Neuronal stem cell (in vitro differentiated cells): ENCODE results near the gene CHST9.

Experiments
- DNase-seq: peaks from one replicate; pipeline ENCODE4 v3.0.0-alpha.2; 2013; ENCODE audit warnings: low spot score
- H2AFZ ChIP-seq: one replicate; pipeline ENCODE4 v1.6.1; 2013; ENCODE audit warnings: mild to moderate bottlenecking, low read length, inconsistent platforms
- H2AK5ac ChIP-seq: 2 replicates; pipeline ENCODE4 v1.6.1; 2013; ENCODE audit warnings: low read depth, mild to moderate bottlenecking, inconsistent platforms, low read length, moderate library complexity, mixed read lengths
- H2BK120ac ChIP-seq: 2 replicates; pipeline ENCODE4 v1.6.1; 2013; ENCODE audit warnings: low read depth, mild to moderate bottlenecking, inconsistent platforms, low read length, moderate library complexity, mixed read lengths
- H2BK12ac ChIP-seq: one replicate; pipeline ENCODE4 v1.6.1; 2013; ENCODE audit warnings: low read length, inconsistent platforms
- H2BK15ac ChIP-seq: 2 replicates; pipeline ENCODE4 v1.6.1; 2013; ENCODE audit warnings: mild to moderate bottlenecking, low read length, inconsistent platforms, mixed read lengths
- H2BK5ac ChIP-seq: one replicate; pipeline ENCODE4 v1.6.1; 2013; ENCODE audit warnings: inconsistent platforms, mild to moderate bottlenecking, low read length, moderate library complexity
- H3K14ac ChIP-seq: one replicate; pipeline ENCODE4 v1.6.1; 2013; ENCODE audit warnings: low read length, inconsistent platforms
- H3K18ac ChIP-seq: 2 replicates; pipeline ENCODE4 v1.6.1; 2013; ENCODE audit warnings: low read length, inconsistent platforms
- H3K23ac ChIP-seq: 2 replicates; pipeline ENCODE4 v1.6.1; 2013; ENCODE audit warnings: low read depth, mild to moderate bottlenecking, mixed read lengths, low read length, inconsistent platforms; ENCODE audit not compliant: poor library complexity
- H3K27ac ChIP-seq: replicated peaks from 3 replicates; pipeline ENCODE4 v1.5.1; 2013; ENCODE audit warnings: low read length, inconsistent platforms
- H3K27me3 ChIP-seq, 3 experiments: 2 replicates each; pipeline ENCODE4 v1.6.1; 2013; ENCODE audit warnings: low read length in 3 of 3, mild to moderate bottlenecking in 2 of 3, inconsistent platforms in 1 of 3, low read depth in 1 of 3, mixed read lengths in 1 of 3, moderate library complexity in 1 of 3; ENCODE audit not compliant: control insufficient read depth in 3 of 3, insufficient read depth in 3 of 3
- H3K36me3 ChIP-seq, 2 donors: replicated peaks in 1 of 2; 2 replicates each; pipeline ENCODE4 v1.6.1; 2013; ENCODE audit warnings: low read length in 2 of 2; ENCODE audit not compliant: control insufficient read depth in 2 of 2, insufficient read depth in 2 of 2
- H3K4ac ChIP-seq: 2 replicates; pipeline ENCODE4 v1.6.1; 2013; ENCODE audit warnings: inconsistent platforms, mild to moderate bottlenecking, low read length, moderate library complexity
- H3K4me1 ChIP-seq, 2 donors: 1 replicate in 1 of 2; 2 replicates in 1 of 2; pipeline ENCODE4 v1.6.1; 2013; ENCODE audit warnings: low read length in 2 of 2, low read depth in 1 of 2; ENCODE audit not compliant: control insufficient read depth in 2 of 2, insufficient read depth in 1 of 2
- H3K4me2 ChIP-seq: one replicate; pipeline ENCODE4 v1.6.1; 2013; ENCODE audit warnings: mild to moderate bottlenecking, low read length, inconsistent platforms; ENCODE audit not compliant: insufficient read depth, poor library complexity, severe bottlenecking
- H3K4me3 ChIP-seq, 2 donors: 2 replicates each; pipeline ENCODE4 v1.5.1; 2013; ENCODE audit warnings: low read length in 2 of 2, mild to moderate bottlenecking in 2 of 2, inconsistent platforms in 1 of 2, moderate library complexity in 1 of 2
- H3K79me1 ChIP-seq: one replicate; pipeline ENCODE4 v1.6.1; 2013; ENCODE audit warnings: low read depth, mild to moderate bottlenecking, inconsistent platforms, low read length, moderate library complexity
- H3K9ac ChIP-seq: one replicate; pipeline ENCODE4 v1.6.1; 2013; ENCODE audit warnings: mild to moderate bottlenecking, low read depth, low read length, inconsistent platforms; ENCODE audit not compliant: poor library complexity
- H3K9me3 ChIP-seq, 2 donors: replicated peaks in 1 of 2; 2 replicates each; pipeline versions ENCODE3 to v1.6.1; 2013; ENCODE audit warnings: low read length in 2 of 2, mild to moderate bottlenecking in 2 of 2, inconsistent platforms in 1 of 2, low read depth in 1 of 2, mixed read lengths in 1 of 2, moderate library complexity in 1 of 2; ENCODE audit not compliant: control insufficient read depth in 2 of 2, insufficient read depth in 1 of 2
- H4K8ac ChIP-seq: one replicate; pipeline ENCODE4 v1.6.1; 2013; ENCODE audit warnings: low read depth, mild to moderate bottlenecking, inconsistent platforms, low read length, moderate library complexity
- H4K91ac ChIP-seq: one replicate; pipeline ENCODE4 v1.6.1; 2013; ENCODE audit warnings: low read length, low read depth, mild to moderate bottlenecking, inconsistent platforms; ENCODE audit not compliant: poor library complexity
- WGBS, 2 donors: extraction: QIAGEN DNeasy Blood & Tissue Kit; methylation state at CpG; one replicate each; pipeline ENCODE4 v1.1.7; 2013; ENCODE audit warnings: missing lambda C conversion rate in 2 of 2, mixed read lengths in 1 of 2; ENCODE audit not compliant: insufficient read length in 2 of 2, insufficient replicate concordance in 1 of 2; ENCODE audit errors: extremely low coverage in 2 of 2; 5-methylcytosine and 5-hydroxymethylcytosine counted together

The CHST9 gene

DNA sequence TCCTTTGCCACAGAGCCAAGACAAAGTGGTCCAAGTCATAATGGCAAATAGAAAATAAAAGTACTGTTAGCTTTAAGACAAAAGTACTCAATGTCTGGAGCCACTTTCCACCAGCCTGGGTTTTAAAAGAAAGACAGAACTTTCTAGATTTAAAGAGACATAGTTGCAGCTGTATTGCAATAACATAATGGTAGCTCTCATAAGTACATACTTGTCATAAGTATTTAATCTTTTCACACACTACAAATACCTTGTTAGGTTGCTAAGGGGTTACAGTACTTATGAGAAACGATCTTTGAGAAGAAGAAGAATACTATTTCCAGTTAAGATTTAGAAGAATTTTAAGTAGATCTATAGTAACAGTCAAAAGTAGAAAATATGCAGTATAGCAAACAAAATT lies 290.7 kb downstream of the CHST9 start:
- H3K23ac ChIP-seq, result no peak overlapping the region
- H3K9me3 ChIP-seq, result no peaks in the 10 kb centered on the region

GRCh38 chr18:26893996-26894395 lies 291.1 kb downstream of the CHST9 start:
- Histone ChIP-seq H3K79me1 (no peaks in the 10 kb centered on the region), H2AFZ (peak overlapping the region; percentile 79), H4K91ac (no peak overlapping the region), H4K8ac (no peak overlapping the region), H3K9ac (no peak overlapping the region), H3K4me3 (no peak overlapping the region), H3K14ac (no peak overlapping the region), H3K36me3 (no peaks in the 10 kb centered on the region), H2BK120ac (no peak overlapping the region), H3K27ac (no peak overlapping the region), H3K27me3 (no peaks in the 10 kb centered on the region), H2BK5ac (no peak overlapping the region), H3K4ac (no peak overlapping the region), H2AK5ac (no peak overlapping the region), H3K23ac (no peak overlapping the region), H3K18ac (no peak overlapping the region), H2BK12ac (no peak overlapping the region), H3K4me2 (no peak overlapping the region), H3K9me3 (no peaks in the 10 kb centered on the region), H2BK15ac (no peak overlapping the region), H3K4me1 (no peaks in the 10 kb centered on the region)
- no CpG with 5 or more reads among the region's 6 CpGs for WGBS, 2 donors
- DNase-seq, result no peak

More for the DNA sequence above, 290.7 kb downstream of the CHST9 start:
- Histone ChIP-seq H3K4me2 (no peak overlapping the region), H3K9ac (no peak overlapping the region), H2BK5ac (no peak overlapping the region), H3K27ac (no peak overlapping the region), H3K14ac (no peak overlapping the region), H2BK12ac (no peak overlapping the region), H3K18ac (no peak overlapping the region), H2BK15ac (no peak overlapping the region), H3K4ac (no peak overlapping the region), H4K8ac (no peak overlapping the region), H3K4me3 (no peak overlapping the region), H3K36me3 (no peaks in the 10 kb centered on the region), H3K4me1 (no peaks in the 10 kb centered on the region), H2AK5ac (no peak overlapping the region), H2AFZ (peak overlapping the region; percentile 79), H3K79me1 (no peaks in the 10 kb centered on the region), H2BK120ac (no peak overlapping the region), H3K27me3 (no peaks in the 10 kb centered on the region), H4K91ac (no peak overlapping the region)
- WGBS, 2 donors, result no CpG with 5 or more reads among the region's 1 CpG
- no peak for DNase-seq

GRCh38 chr18:26888259-26888658 lies 296.8 kb downstream of the CHST9 start:
- Histone ChIP-seq H3K79me1 (no peaks in the 10 kb centered on the region), H3K14ac (no peak overlapping the region), H2BK15ac (no peak overlapping the region), H2AK5ac (no peak overlapping the region), H3K4ac (no peak overlapping the region), H2AFZ (no peak overlapping the region), H3K36me3 (no peaks in the 10 kb centered on the region), H3K9me3 (no peaks in the 10 kb centered on the region), H2BK12ac (no peak overlapping the region), H3K9ac (no peak overlapping the region), H2BK5ac (no peak overlapping the region), H2BK120ac (no peak overlapping the region), H4K91ac (no peak overlapping the region), H3K4me1 (no peaks in the 10 kb centered on the region), H3K4me3 (no peak overlapping the region), H3K18ac (no peak overlapping the region), H3K27ac (no peak overlapping the region), H3K27me3 (no peaks in the 10 kb centered on the region), H3K23ac (no peak overlapping the region), H3K4me2 (no peak overlapping the region), H4K8ac (no peak overlapping the region)
- no CpG with 5 or more reads among the region's 4 CpGs for WGBS, 2 donors
- no peak for DNase-seq

- Histone ChIP-seq H3K27ac (no peak overlapping the region), H3K23ac (no peak overlapping the region), H3K9me3 (no peaks in the 10 kb centered on the region), H4K8ac (no peak overlapping the region), H4K91ac (no peak overlapping the region), H3K9ac (no peak overlapping the region), H2BK15ac (no peak overlapping the region), H3K4me3 (no peak overlapping the region), H2AFZ (no peak overlapping the region), H3K4me2 (no peak overlapping the region), H3K79me1 (no peaks in the 10 kb centered on the region), H2BK120ac (no peak overlapping the region), H2AK5ac (no peak overlapping the region), H3K27me3 (no peaks in the 10 kb centered on the region), H3K36me3 (no peaks in the 10 kb centered on the region), H3K4ac (no peak overlapping the region), H3K4me1 (peaks cover 0 to 3% of the 10 kb centered on the region in 2 donors), H3K18ac (no peak overlapping the region), H2BK5ac (no peak overlapping the region), H3K14ac (no peak overlapping the region), H2BK12ac (no peak overlapping the region)
- no CpG with 5 or more reads among the region's 2 CpGs for WGBS, 2 donors
- no peak for DNase-seq
Observed at GRCh38 chr18:26875040-26875654, 310.0 kb downstream of the CHST9 start.
